WTC11 (cell line): Measurements from ENCODE around the gene IQGAP2.

Experiments used
- ATF6 ChIP-seq: sonication (generic); formaldehyde crosslinking; IDR thresholded peaks from 2 replicates; pipeline ENCODE4 v1.8.1; 2023; ENCODE audit warnings: mild to moderate bottlenecking, missing genetic modification reagents
- CTCF ChIP-seq: fragments of 200-600 bp; IDR thresholded peaks from 2 replicates; pipeline ENCODE4 v1.8.0; 2022; ENCODE audit warnings: antibody characterized with exemption
- ETV6 ChIP-seq: sonication (generic); formaldehyde crosslinking; IDR thresholded peaks from 2 replicates; pipeline ENCODE4 v1.8.1; 2022; ENCODE audit warnings: mild to moderate bottlenecking, missing genetic modification reagents
- FOXP1 ChIP-seq: sonication (generic); formaldehyde crosslinking; IDR thresholded peaks from 2 replicates; pipeline ENCODE4 v1.8.0; 2022; ENCODE audit warnings: missing genetic modification reagents, mild to moderate bottlenecking, moderate library complexity, borderline replicate concordance
- HMGXB4 ChIP-seq: sonication (generic); formaldehyde crosslinking; IDR thresholded peaks from 2 replicates; pipeline ENCODE4 v1.8.1; 2023; ENCODE audit warnings: mild to moderate bottlenecking, moderate library complexity, missing genetic modification reagents
- NFYB ChIP-seq: sonication (generic); formaldehyde crosslinking; conservative IDR thresholded peaks from 2 replicates; pipeline ENCODE4 v1.8.0; 2022; ENCODE audit warnings: low read depth, missing genetic modification reagents
- SP1 ChIP-seq: sonication (generic); formaldehyde crosslinking; conservative IDR thresholded peaks from 2 replicates; pipeline ENCODE4 v1.8.1; 2022; ENCODE audit warnings: missing genetic modification reagents
- STAT6 ChIP-seq: sonication (generic); formaldehyde crosslinking; conservative IDR thresholded peaks from 2 replicates; pipeline ENCODE4 v1.8.1; 2023; ENCODE audit warnings: mild to moderate bottlenecking, low read depth, missing genetic modification reagents, moderate library complexity
- ZBTB43 ChIP-seq: sonication (generic); formaldehyde crosslinking; IDR thresholded peaks from 2 replicates; pipeline ENCODE4 v1.8.1; 2023; ENCODE audit warnings: mild to moderate bottlenecking, missing genetic modification reagents
- TF ChIP-seq, protein P1 (sequence below): sonication (generic); formaldehyde crosslinking; IDR thresholded peaks from 2 replicates; pipeline ENCODE4 v1.8.0; 2022; ENCODE audit warnings: mild to moderate bottlenecking, missing genetic modification reagents
- TF ChIP-seq, protein P2 (sequence below): sonication (generic); formaldehyde crosslinking; conservative IDR thresholded peaks from 2 replicates; pipeline ENCODE4 v1.8.1; 2022; ENCODE audit warnings: mild to moderate bottlenecking, missing genetic modification reagents
- TF ChIP-seq, protein P3 (sequence below): sonication (generic); formaldehyde crosslinking; IDR thresholded peaks from 2 replicates; pipeline ENCODE4 v1.8.0; 2022; ENCODE audit warnings: mild to moderate bottlenecking, missing genetic modification reagents
- TF ChIP-seq, protein P4 (sequence below): sonication (generic); formaldehyde crosslinking; IDR thresholded peaks from 2 replicates; pipeline ENCODE4 v1.8.1; 2023; ENCODE audit warnings: mild to moderate bottlenecking, missing genetic modification reagents, moderate library complexity

GRCh38 chr5:76555717-76556116, 152.6 kb downstream of the IQGAP2 start:
- TF ChIP-seq NFYB (CRISPR knock-in tag) (no peak), CTCF (no peak), ATF6 (CRISPR knock-in tag) (no peak), SP1 (CRISPR knock-in tag) (no peak), ZBTB43 (CRISPR knock-in tag) (no peak), ETV6 (CRISPR knock-in tag) (no peak), FOXP1 (no peak), HMGXB4 (CRISPR knock-in tag) (no peak), STAT6 (CRISPR knock-in tag) (no peak)
- TF ChIP-seq, protein P1, sequence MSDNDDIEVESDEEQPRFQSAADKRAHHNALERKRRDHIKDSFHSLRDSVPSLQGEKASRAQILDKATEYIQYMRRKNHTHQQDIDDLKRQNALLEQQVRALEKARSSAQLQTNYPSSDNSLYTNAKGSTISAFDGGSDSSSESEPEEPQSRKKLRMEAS (CRISPR knock-in tag), result no peak
- TF ChIP-seq, protein P2, sequence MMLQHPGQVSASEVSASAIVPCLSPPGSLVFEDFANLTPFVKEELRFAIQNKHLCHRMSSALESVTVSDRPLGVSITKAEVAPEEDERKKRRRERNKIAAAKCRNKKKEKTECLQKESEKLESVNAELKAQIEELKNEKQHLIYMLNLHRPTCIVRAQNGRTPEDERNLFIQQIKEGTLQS (CRISPR knock-in tag), result no peak
- TF ChIP-seq, protein P3, sequence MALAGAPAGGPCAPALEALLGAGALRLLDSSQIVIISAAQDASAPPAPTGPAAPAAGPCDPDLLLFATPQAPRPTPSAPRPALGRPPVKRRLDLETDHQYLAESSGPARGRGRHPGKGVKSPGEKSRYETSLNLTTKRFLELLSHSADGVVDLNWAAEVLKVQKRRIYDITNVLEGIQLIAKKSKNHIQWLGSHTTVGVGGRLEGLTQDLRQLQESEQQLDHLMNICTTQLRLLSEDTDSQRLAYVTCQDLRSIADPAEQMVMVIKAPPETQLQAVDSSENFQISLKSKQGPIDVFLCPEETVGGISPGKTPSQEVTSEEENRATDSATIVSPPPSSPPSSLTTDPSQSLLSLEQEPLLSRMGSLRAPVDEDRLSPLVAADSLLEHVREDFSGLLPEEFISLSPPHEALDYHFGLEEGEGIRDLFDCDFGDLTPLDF (CRISPR knock-in tag), result no peak
- TF ChIP-seq, protein P4, sequence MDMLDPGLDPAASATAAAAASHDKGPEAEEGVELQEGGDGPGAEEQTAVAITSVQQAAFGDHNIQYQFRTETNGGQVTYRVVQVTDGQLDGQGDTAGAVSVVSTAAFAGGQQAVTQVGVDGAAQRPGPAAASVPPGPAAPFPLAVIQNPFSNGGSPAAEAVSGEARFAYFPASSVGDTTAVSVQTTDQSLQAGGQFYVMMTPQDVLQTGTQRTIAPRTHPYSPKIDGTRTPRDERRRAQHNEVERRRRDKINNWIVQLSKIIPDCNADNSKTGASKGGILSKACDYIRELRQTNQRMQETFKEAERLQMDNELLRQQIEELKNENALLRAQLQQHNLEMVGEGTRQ (CRISPR knock-in tag), result no peak
